G401 (cell line): Measurements from ENCODE around the gene C1QTNF5. TPM values are rescaled to one million over a fixed set of nuclear protein-coding genes. Genes with fewer than 3 reads are reported as not detected.

Experiments
- DNase-seq: peaks from one replicate; pipeline ENCODE4 v3.0.0-alpha.2; 2015; ENCODE audit warnings: low spot score
- in situ Hi-C: cut with HindIII; loops from 2 replicates; pipeline ENCODE4 v1.10.0; 2016; ENCODE audit warnings: low sequenced_read_pairs, mixed read lengths
- total RNA-seq: library from RNA; depleted of rRNA; stranded (reverse); fragments of >200 nt; shearing (Covaris generic); gene quantifications from 2 replicates; pipeline ENCODE4 v1.2.3, GENCODE V29; 2014; rRNA removed

C1QTNF5 gene
- total RNA-seq, 1 experiment from 2014 or later: 0.17 TPM

DNA sequence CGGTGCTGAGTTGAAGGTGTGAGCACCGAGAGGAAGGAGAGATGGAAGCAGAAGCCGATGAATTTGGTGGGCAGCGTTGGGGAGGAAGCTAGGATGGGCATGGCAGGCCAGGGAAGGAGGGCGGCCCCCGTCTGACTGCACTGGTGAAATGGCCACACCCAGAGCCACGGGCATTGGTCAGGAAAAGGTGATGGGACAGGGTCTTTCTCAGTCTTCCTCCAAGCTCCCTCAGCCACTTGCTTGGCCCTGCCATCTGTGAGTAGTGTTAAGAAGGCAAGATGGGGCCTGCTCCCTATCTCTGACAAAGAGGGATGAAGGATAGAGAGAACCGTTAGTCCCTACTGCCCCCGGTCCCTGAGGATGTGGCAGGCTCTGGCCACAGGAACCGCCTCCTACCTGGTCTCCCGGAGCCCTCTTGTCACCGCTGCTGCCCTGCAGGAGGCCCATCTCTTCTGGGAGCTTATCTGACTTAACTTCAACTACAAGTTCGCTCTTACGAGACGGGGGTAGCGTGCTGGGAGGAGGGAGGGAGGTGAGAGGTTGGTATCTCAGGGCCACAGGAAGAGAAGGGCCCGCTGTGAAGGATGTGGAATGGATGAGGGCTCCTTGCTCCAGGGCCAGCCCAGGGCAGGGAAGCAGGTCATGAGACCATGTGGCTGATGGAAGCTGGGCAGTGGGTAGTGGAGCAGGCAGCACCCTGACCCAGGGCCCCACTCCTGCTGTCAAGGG lies 30.6 kb downstream of the C1QTNF5 start:
- in situ Hi-C loops: loop anchor here (5.0 to 25.0 kb wide), 2 partner anchors 42 to 198 kb away; partner anchors contain the start of genes C2CD2L, DPAGT1 and HINFP
- DNase-seq: no peak

DNA sequence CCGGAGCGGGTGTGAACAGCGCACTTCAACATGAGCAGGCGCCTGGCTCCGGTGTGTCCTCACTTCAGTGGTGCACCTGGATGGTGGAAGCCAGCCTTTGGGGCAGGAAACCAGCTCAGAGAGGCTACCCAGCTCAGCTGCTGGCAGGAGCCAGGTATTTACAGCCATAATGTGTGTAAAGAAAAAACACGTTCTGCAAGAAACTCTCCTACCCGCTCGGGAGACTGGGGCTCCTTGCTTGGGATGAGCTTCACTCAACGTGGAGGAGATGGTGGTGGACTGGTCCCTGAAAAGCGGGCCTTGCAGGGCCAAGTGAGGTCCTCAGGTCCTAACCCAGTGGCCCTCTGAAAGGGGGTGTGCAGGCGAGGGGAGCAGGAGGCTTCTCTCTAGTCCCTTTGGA lies 31.3 kb downstream of the C1QTNF5 start:
- in situ Hi-C loops: loop anchor here (5.0 to 25.0 kb wide), 2 partner anchors 43 to 197 kb away; partner anchors contain the start of genes C2CD2L, DPAGT1 and HINFP
- DNase-seq: no peak

DNA sequence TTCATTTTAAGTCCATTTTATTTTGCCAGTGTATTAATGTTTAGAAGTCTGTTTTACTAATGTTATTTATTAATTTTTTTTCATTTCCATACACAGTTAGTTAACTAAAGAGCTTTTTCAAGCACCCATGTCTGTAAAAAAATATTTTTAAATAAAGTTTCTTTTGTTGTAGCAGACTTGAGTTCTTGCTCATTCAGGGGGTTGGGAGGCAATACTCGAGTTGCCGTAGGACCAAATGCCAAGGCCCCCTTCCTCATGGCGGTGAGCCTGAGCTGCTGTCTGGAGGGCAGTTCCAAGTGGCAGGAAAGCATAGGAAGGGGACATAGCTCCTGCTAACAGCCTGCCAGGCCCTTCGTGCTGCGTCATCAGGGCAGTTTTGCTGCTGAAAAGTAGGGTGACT lies 32.7 kb downstream of the C1QTNF5 start:
- in situ Hi-C loops: loop anchor here (5.0 to 25.0 kb wide), 2 partner anchors 44 to 196 kb away; partner anchors contain the start of genes C2CD2L, DPAGT1 and HINFP
- no peak for DNase-seq

DNA sequence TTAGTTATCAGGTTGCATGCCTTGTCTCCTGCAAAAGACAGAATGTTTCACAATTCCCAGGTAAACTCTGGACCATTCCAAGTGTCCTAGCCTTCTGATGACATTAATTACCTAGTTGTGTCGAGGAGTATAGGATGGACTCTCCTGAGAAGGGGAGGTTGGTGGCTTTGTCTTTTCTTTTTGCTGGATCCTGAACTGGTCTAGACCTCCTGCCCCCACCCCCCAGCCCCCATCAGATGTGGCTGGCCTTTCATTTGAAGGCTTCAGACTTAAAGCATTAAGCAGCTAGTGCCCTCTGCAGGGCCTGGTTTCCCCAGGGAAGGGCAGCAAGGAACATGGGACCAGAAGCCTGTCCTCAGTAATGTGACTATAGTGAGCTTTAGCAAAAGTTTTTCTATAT lies 33.5 kb downstream of the C1QTNF5 start:
- DNase-seq: peak; percentile 49
- in situ Hi-C loops: loop anchor here (5.0 to 25.0 kb wide), 2 partner anchors 45 to 195 kb away; partner anchors contain the start of genes C2CD2L, DPAGT1 and HINFP

DNA sequence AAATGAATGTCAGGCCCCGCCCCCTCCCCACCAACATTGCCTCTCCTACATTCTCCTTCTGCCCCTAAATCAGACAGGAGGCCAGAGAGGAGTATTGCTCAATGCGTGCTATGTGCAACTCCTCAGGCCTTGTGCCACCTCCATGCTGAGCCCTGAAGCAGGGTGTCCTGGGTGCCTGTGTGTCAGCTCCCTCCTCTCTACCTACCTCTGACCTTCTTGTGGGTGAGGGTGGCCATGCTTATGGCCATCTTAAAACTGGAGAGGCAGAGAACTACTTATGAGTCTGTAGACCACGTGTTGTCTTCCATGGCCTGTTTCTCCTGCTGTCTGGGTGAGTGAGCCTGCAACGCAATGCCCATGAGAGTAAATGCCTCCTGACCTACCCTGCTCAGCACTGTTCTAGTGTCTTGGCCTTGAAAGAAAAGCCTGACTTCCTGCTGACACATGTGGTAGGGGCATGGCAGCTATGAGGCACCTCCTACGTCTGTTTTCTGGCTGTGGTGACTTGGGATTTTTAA lies 34.3 kb downstream of the C1QTNF5 start:
- in situ Hi-C loops: loop anchor here (5.0 to 25.0 kb wide), 2 partner anchors 46 to 194 kb away; partner anchors contain the start of genes C2CD2L, DPAGT1 and HINFP
- no peak for DNase-seq

DNA sequence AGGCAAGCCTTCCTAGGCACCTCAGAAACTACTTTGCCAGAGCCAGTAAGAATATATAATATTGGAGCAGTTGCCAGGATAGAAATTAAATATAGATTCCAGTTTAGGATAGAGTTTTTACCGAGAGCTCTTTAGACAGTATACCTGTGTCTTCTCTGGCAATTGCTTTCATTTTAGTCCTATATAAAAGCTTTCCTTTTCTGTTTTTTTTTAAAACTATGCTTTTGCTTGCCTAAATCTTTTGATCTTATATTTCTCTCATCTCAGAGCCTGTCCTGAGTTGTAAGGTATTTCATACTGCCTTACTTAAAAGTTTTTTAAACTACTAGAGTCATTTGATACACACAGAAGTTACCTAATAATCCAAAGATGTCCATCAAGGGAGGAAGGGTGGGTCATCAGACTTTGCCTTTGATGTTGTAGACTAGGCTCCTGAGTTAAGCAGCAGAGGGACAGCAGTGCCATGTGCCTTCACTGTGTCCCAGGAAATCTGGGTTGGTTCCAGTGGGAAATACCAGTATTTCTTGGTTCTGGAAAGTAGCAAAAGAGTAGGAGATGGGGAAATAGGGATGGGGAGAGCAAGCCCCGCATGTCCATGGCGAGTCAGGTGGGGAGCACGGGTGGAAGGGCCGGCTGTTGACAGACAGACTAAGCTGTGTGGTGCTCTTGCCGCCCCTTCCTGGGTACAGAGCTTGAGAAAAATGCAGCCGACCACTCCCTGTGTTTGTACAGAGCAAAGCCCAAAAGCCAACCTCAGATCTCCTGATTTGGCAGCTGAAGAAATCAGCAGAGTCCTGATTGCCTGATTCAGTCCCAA lies 34.9 kb downstream of the C1QTNF5 start:
- no peak for DNase-seq
- in situ Hi-C loops: loop anchor here (5.0 to 25.0 kb wide), 2 partner anchors 47 to 193 kb away; partner anchors contain the start of genes C2CD2L, DPAGT1 and HINFP

DNA sequence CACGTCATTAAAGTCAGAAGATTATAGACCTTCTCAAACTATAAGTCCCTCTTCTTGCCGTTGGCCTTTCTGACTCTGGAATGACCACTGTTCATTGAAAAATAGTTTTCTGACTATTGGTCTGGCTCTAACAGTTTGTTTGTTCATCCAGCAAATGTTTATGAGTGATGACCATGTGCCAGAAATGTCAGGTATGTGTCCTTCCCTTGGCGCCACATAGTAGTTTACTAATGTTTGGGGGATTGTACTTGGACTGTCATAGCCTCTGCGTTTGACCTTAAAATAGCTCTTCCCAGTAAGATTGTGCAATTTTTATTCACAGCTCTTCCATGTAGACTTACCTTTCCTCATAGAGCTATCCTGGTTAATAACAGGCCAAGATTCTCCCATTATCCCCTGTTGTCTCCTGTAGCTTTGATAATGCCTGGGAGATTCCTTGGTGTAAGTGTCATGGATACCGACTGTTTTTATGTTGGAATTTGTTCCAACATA lies 37.4 kb downstream of the C1QTNF5 start:
- no peak for DNase-seq
- in situ Hi-C loops: loop anchor here (25.0 kb wide), 1 partner anchor 191 kb away; the partner anchor contains the start of genes C2CD2L, DPAGT1 and HINFP

DNA sequence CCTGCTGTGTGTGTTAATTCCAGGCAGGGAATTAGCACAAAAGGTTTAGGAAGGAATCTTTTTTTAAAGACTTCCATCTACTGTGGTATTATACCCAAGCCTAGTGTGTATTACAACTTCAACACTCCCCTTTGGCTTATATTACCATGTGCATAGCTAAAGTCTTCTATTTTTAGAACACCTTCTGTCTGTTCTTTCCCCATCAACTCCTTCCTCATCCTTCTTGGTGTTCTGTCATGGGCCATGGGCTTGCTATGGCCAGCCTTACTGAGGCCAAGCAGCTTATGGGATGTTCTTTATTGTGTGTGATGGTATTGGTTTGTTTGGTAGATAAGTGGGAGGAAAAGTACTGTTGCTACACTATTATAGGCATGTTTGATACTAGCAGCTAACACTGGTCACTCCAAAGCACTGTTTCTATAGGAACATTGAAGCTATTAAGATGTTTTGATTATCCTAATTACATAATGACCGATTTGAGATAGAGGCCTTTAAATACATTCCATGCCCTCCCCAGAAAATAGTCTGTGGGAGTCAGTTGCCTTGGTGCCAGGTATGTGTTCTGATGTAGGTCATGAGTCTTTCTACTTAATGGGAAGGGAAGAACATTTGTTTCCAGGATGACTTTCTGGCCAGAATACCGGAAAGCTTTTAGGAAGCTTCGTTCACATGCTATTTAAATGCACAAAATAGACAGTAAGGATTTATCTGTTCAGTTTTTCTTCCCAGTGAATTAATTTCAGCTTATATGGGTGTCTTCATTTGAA lies 40.3 kb downstream of the C1QTNF5 start:
- DNase-seq: peak; percentile 82
- in situ Hi-C loops: loop anchor here (25.0 kb wide), 1 partner anchor 188 kb away; the partner anchor contains the start of genes C2CD2L, DPAGT1 and HINFP

DNA sequence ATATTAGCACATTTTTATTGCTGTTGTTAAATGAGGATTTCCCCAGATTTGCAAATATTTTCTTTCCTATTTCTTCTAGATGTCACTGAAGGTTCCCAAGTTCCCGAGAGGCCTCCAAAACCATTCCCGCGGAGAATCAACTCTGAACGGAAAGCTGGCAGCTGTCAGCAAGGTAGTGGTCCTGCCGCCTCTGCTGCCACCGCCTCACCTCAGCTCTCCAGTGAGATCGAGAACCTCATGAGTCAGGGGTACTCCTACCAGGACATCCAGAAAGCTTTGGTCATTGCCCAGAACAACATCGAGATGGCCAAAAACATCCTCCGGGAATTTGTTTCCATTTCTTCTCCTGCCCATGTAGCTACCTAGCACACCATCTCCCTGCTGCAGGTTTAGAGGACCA lies 41.3 kb downstream of the C1QTNF5 start:
- DNase-seq: no peak
- in situ Hi-C loops: no loop called here

DNA sequence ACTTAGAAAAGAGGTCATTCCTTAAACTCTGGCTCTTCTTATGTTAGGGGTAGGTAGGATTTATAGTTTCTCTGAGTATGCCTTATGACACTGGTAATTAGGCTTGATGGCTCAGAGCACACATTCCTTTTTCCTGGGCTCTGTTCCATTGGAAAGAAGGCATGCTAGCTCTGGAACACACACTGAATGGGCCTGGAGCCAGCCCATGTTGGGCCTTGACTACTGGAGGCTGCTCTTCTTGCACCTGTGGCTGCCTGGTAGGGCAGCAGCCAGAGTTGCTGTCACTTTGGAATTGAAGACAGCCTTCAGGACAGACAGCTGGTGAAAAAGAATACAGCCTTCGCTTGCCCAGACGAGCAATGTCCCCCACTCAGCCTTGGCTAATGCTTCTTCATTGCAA lies 42.0 kb downstream of the C1QTNF5 start:
- in situ Hi-C loops: no loop called here
- peak; percentile 91 for DNase-seq

DNA sequence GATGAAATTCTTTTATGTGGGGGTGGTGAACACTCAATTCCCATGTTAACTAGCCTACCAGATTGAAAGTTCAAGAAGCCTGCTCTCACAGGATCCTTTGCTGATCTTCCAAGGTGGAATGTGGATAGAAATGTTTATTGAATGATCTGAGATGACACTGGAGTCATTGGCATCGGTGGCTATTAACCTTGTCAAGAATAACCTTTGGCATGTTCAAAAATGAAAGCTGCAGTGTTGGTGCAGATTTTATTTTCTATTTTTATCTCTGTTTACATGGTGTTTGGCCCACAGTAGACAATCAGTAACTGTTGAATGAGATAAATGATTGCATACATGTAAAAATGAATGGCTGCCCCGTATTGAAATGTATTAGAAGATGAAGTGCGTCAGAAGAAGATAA lies 42.7 kb downstream of the C1QTNF5 start:
- no peak for DNase-seq
- in situ Hi-C loops: no loop called here

DNA sequence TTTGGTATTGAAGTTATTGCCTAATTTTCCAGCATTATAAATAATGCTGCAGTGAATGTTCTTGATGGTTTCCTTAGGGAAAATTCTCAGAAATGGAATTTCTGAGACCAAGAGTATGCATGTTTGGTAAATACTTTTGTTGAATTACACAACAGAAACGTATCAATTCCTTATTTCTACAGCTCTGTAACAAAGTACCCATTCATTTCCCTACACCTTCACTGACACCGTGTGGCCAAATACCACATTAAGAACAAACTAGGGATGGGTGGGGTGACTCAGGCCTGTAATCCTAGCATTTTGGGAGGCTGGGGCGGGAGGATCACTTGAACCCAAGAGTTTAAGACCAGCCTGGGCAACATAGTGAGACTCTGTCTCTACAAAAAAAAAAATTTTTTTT lies 45.5 kb downstream of the C1QTNF5 start:
- in situ Hi-C loops: no loop called here
- DNase-seq: no peak

DNA sequence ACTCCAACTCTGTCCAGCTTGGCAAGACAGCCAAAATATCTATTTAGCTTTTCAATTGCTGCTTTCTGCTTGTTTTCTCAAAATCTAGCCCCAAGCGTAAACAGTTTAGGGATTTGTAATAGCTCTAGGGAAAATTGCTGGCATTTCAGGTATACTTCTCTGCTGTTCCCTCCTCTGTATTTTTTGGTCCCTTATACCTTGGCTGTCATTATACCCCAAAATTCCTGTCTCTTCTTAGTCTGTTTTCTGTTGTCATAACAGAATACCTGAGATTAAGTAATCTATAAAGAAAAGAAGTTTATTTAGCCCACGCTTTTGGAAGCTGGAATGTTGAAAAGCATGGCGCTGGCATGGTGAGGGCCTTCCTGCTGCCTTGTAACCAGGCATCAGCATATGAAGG lies 47.2 kb downstream of the C1QTNF5 start:
- in situ Hi-C loops: no loop called here
- DNase-seq: no peak

DNA sequence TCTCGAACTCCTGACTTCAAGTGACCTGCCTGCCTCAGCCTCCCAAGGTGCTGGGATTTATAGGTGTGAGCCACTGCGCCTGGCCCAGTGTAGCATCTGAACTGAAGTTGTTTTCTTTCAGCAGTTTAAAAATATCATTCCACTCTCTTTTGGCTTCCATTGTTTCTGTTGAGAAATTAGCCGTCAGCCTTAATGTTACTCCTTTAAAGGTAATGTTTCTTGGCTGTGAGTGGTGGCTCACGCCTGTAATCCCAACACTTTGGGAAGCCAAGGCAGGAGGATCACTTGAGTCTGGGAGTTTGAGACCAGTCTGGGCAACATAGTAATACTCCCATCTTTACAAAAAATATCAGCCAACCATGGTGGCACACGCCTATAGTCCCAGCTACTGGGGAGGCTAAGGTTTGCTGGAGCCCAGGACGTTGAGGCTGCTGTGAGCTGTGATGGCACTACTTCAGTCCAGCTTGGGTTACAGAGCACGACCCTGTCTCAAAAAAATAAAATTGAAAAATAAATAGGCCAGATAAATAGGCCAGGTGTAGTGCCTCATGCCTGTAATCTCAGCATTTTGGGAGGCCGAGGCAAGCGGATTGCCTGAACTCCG lies 49.7 kb downstream of the C1QTNF5 start:
- no peak for DNase-seq
- in situ Hi-C loops: no loop called here

Other genes starting within 250 kb of the C1QTNF5 start
- gene DPAGT1, start 239.0 kb downstream of the C1QTNF5 start, total RNA-seq: 4.0 and 4.7 TPM in 2 replicates
- 4.6 and 5.8 TPM in 2 replicates for gene C2CD2L, start 233.5 kb downstream of the C1QTNF5 start, total RNA-seq
- gene HINFP, start 219.3 kb downstream of the C1QTNF5 start, total RNA-seq: 18.5 and 22.4 TPM in 2 replicates
- gene ABCG4, start 191.8 kb downstream of the C1QTNF5 start, total RNA-seq: 0.06 and 1.7 TPM in 2 replicates
- gene NLRX1, start 172.2 kb downstream of the C1QTNF5 start, total RNA-seq: not detected in 2 replicates
- not detected in 2 replicates for gene NHERF4, start 155.4 kb downstream of the C1QTNF5 start, total RNA-seq
- gene CBL, start 134.5 kb downstream of the C1QTNF5 start, total RNA-seq: 4.9 and 11.7 TPM in 2 replicates
- gene MCAM, start 23.8 kb downstream of the C1QTNF5 start, total RNA-seq: 77.2 and 90.3 TPM in 2 replicates
- gene RNF26, start 6.4 kb downstream of the C1QTNF5 start, total RNA-seq: 19.3 and 19.9 TPM in 2 replicates
- gene MFRP, start 5.8 kb upstream of the C1QTNF5 start, total RNA-seq: 0.25 and 7.3 TPM in 2 replicates
- gene USP2, start 40.8 kb upstream of the C1QTNF5 start, total RNA-seq: 0.75 and 1.8 TPM in 2 replicates
- gene THY1, start 82.3 kb upstream of the C1QTNF5 start, total RNA-seq: 30.5 and 57.4 TPM in 2 replicates